HG03103 (cell line): ENCODE measurements around the gene GEMIN5.
"Not testable (repeated sequence)": the region's sequence is repeated elsewhere in the genome, so short reads cannot be mapped to it uniquely, and the experiment has no call there.

ENCODE experiments used
- ATAC-seq: cut with Tn5 transposase; IDR thresholded peaks from one replicate; pipeline ENCODE4 v1.9.1; 2021; ENCODE audit warnings: low read depth; ENCODE audit not compliant: unreplicated experiment

Gene GEMIN5

GRCh38 chr5:154937718-154938466 is at the start of gene GEMIN5:
Gene GEMIN5, minus strand, starts transcription at chr5:154938211. Its CDS starts 78 bp downstream, at chr5:154938133.
- ATAC-seq, result peak; percentile 88

- ATAC-seq, result no peak
Observed at GRCh38 chr5:154986151-154986550, 48.1 kb upstream of the GEMIN5 start.

GRCh38 chr5:154984946-154985516 is 47.0 kb upstream of the GEMIN5 start:
- ATAC-seq, result no peak

- ATAC-seq, result not testable (repeated sequence)
Observed at GRCh38 chr5:154978294-154978693, 40.3 kb upstream of the GEMIN5 start.

- ATAC-seq, result no peak
Observed at GRCh38 chr5:154977409-154977808, 39.4 kb upstream of the GEMIN5 start.

GRCh38 chr5:154976082-154976481 is 38.1 kb upstream of the GEMIN5 start:
- not testable (repeated sequence) for ATAC-seq

GRCh38 chr5:154972476-154973080 is 34.6 kb upstream of the GEMIN5 start:
- no peak for ATAC-seq

- ATAC-seq, result no peak
Observed at GRCh38 chr5:154971501-154971900, 33.5 kb upstream of the GEMIN5 start.

GRCh38 chr5:154970759-154971158 is 32.7 kb upstream of the GEMIN5 start:
- ATAC-seq, result no peak

- ATAC-seq, result no peak
Observed at GRCh38 chr5:154968953-154969352, 30.9 kb upstream of the GEMIN5 start.

- ATAC-seq, result no peak
Observed at GRCh38 chr5:154967421-154968024, 29.5 kb upstream of the GEMIN5 start.

- no peak for ATAC-seq
Observed at GRCh38 chr5:154966874-154967273, 28.9 kb upstream of the GEMIN5 start.

- ATAC-seq, result no peak
Observed at GRCh38 chr5:154966081-154966841, 28.2 kb upstream of the GEMIN5 start.

GRCh38 chr5:154962494-154962893 is 24.5 kb upstream of the GEMIN5 start:
- peak; percentile 98 for ATAC-seq

GRCh38 chr5:154956712-154957111 is 18.7 kb upstream of the GEMIN5 start:
- ATAC-seq, result no peak

GRCh38 chr5:154949781-154950180 is 11.8 kb upstream of the GEMIN5 start:
- ATAC-seq, result no peak

- no peak for ATAC-seq
Observed at GRCh38 chr5:154948313-154948712, 10.3 kb upstream of the GEMIN5 start.

GRCh38 chr5:154947778-154948177 is 9.8 kb upstream of the GEMIN5 start:
- ATAC-seq, result no peak

GRCh38 chr5:154945695-154946301 is 7.8 kb upstream of the GEMIN5 start:
- ATAC-seq, result no peak

GRCh38 chr5:154944716-154945115 is 6.7 kb upstream of the GEMIN5 start:
- ATAC-seq, result no peak
